Measurements from ENCODE around the gene KAZN.

Gene KAZN

GRCh38 chr1:15151871-15152270 is 553.4 kb downstream of the KAZN start:
- TF ChIP-seq, protein P1, sequence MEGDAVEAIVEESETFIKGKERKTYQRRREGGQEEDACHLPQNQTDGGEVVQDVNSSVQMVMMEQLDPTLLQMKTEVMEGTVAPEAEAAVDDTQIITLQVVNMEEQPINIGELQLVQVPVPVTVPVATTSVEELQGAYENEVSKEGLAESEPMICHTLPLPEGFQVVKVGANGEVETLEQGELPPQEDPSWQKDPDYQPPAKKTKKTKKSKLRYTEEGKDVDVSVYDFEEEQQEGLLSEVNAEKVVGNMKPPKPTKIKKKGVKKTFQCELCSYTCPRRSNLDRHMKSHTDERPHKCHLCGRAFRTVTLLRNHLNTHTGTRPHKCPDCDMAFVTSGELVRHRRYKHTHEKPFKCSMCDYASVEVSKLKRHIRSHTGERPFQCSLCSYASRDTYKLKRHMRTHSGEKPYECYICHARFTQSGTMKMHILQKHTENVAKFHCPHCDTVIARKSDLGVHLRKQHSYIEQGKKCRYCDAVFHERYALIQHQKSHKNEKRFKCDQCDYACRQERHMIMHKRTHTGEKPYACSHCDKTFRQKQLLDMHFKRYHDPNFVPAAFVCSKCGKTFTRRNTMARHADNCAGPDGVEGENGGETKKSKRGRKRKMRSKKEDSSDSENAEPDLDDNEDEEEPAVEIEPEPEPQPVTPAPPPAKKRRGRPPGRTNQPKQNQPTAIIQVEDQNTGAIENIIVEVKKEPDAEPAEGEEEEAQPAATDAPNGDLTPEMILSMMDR (IDR thresholded peaks at IDR 0.05; ENCODE audit: insufficient read depth, low read depth, low read length, missing control alignments): no peak
- H3K4me3 ChIP-seq (ENCODE audit: low read depth, low read length): no peak overlapping the region
- DNase-seq (ENCODE audit: low read depth): no peak

DNA sequence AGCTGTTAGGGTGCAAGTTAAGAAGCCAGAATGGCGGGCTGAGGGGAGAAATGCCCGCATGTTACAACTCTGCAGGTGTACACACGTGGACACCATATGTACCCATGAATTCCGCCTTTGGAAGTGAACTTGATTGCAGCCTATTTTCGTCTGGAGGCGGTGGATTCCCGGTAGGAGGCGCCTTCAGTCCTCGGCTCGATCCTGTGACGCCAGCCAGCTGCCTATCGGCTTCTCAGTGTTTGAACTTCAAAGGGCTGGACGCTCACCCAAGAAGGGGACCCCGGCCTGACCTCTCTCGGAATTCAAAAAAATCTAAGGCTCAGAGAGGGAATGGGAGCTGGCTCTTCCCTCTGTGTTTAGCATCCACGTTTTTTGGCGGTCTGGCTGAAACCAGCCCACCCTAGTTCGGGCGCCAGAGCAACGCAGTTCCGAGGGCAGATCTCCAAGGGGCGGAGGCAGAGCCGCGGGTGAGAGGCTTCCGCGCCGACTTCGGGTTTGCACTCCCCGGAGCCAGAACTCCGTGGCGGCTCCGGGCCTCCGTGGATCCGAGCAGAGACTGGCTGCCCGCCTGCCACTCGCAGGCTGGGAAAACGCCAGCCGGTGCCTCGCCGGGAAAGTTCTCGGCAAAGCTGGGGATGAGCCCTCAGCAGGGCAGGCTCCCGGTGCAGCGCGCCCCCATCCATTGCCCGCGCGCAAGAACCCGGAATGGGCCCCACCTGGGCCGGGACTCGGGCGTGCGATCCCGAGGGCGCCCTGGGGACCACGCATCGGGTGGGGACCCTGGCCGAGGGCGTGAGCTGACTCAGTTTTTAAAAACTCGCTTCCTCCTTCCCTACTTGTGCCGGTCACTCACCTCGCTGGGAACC is 554.1 kb downstream of the KAZN start:
- peak overlapping the region; percentile 17 for H3K4me3 ChIP-seq (ENCODE audit: low read depth, low read length)
- TF ChIP-seq, protein P1 (IDR thresholded peaks at IDR 0.05; ENCODE audit: insufficient read depth, low read depth, low read length, missing control alignments): peak; percentile 22
- peak; percentile 48 for DNase-seq (ENCODE audit: low read depth)

GRCh38 chr1:15153184-15153841 is 554.8 kb downstream of the KAZN start, which contains the start of gene TMEM51:
TMEM51 (plus strand) TSS chr1:15153747; CDS start chr1:15215088, 61,341 bp downstream.
- DNase-seq (ENCODE audit: low read depth): no peak

GRCh38 chr1:15153842-15154479 is 555.5 kb downstream of the KAZN start:
- no peak for DNase-seq (ENCODE audit: low read depth)
- no peak overlapping the region; the same call in 1 of the 2 replicates for H3K4me3 ChIP-seq (ENCODE audit: low read depth, low read length)
- TF ChIP-seq, protein P1 (IDR thresholded peaks at IDR 0.05; ENCODE audit: insufficient read depth, low read depth, low read length, missing control alignments): peak; percentile 52

More at GRCh38 chr1:15153184-15153841, 554.8 kb downstream of the KAZN start, which contains the start of gene TMEM51:
- H3K4me3 ChIP-seq (ENCODE audit: low read depth, low read length): peak within 1 kb of the TSS; percentile 17
- TF ChIP-seq, protein P1 (IDR thresholded peaks at IDR 0.05; ENCODE audit: insufficient read depth, low read depth, low read length, missing control alignments): no peak

DNA sequence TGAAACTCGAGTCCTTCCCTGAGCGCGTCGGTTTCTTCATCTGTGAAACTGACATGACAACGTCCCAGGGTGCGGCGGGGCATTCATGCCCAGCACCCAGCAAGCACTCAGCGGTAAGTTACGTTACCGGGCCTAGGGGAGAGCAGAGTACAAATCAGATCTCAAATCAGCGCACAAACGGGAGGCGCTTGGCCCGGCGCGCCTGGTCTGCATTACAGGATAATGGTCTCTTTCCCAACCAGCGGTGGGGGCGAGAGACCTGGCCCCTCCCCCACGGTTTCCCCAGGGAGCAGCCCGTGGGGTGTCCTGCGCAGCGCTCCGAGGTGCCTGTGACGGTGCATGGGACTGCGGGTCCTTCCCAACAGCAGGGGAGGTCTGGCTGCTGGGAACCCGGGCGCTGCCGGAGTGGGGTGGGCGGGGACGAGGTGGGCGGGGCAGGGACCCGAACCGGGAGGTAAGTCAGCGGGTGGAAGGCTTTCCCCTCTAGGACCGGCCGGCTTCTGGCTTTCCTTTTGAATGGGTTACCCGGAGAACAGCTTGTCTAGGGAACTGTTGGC is 556.1 kb downstream of the KAZN start:
- no peak for DNase-seq (ENCODE audit: low read depth)
- H3K4me3 ChIP-seq (ENCODE audit: low read depth, low read length): no peak overlapping the region
- TF ChIP-seq, protein P1 (IDR thresholded peaks at IDR 0.05; ENCODE audit: insufficient read depth, low read depth, low read length, missing control alignments): no peak

DNA sequence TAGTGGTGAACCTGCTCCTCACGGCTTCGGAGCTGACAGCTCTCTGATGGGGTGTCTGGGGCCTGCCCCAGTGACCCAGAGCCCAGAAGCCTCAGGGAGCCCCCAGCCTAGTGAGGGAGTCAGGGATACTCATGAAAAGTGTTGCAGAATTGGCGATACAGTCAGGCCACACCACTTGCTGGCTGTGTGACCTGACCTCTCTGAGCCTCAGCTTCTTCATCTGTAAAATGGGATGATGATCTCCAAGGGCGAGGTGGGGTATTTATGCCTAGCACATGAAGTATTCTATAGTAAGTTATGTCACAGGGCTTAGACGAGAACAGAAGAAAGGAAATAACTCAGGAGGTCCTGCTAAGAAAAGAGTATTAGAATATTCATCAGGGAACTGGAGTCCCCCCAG is 556.7 kb downstream of the KAZN start:
- no peak overlapping the region for H3K4me3 ChIP-seq (ENCODE audit: low read depth, low read length)
- TF ChIP-seq, protein P1 (IDR thresholded peaks at IDR 0.05; ENCODE audit: insufficient read depth, low read depth, low read length, missing control alignments): no peak

More for the DNA sequence above, 556.7 kb downstream of the KAZN start:
- DNase-seq (ENCODE audit: low read depth): no peak
